H9 (cell line): ENCODE data around the gene VRK1. TPM values are rescaled to one million over a fixed set of nuclear protein-coding genes. Genes with fewer than 3 reads are reported as not detected.

Source experiments
- DNase-seq: peaks from one replicate; pipeline ENCODE4 v3.0.0-alpha.2; 2017
- H2AFZ ChIP-seq: one replicate; pipeline ENCODE4 v1.6.1; 2013; ENCODE audit warnings: mild to moderate bottlenecking, low read length, control low read depth, moderate library complexity
- H2AK5ac ChIP-seq: 2 replicates; pipeline ENCODE4 v1.6.1; 2013; ENCODE audit warnings: low read length, control low read depth, mixed read lengths; ENCODE audit not compliant: insufficient read length
- H2BK120ac ChIP-seq: one replicate; pipeline ENCODE4 v1.6.1; 2013; ENCODE audit warnings: low read depth, mild to moderate bottlenecking, low read length, control low read depth, inconsistent platforms; ENCODE audit not compliant: poor library complexity, severe bottlenecking
- H2BK12ac ChIP-seq: 2 replicates; pipeline ENCODE4 v1.6.1; 2013; ENCODE audit warnings: low read length, control low read depth, mixed read lengths, low read depth; ENCODE audit not compliant: insufficient read length
- H2BK15ac ChIP-seq: 2 replicates; pipeline ENCODE4 v1.6.1; 2013; ENCODE audit warnings: low read depth, low read length, control low read depth
- H2BK20ac ChIP-seq: one replicate; pipeline ENCODE4 v1.6.1; 2013; ENCODE audit warnings: low read depth, mild to moderate bottlenecking, low read length, control low read depth, inconsistent platforms; ENCODE audit not compliant: poor library complexity, severe bottlenecking
- H2BK5ac ChIP-seq: 2 replicates; pipeline ENCODE4 v1.6.1; 2013; ENCODE audit warnings: low read length, control low read depth, mixed read lengths; ENCODE audit not compliant: insufficient read length
- H3K14ac ChIP-seq: 2 replicates; pipeline ENCODE4 v1.6.1; 2013; ENCODE audit warnings: low read length, control low read depth; ENCODE audit not compliant: insufficient read depth
- H3K18ac ChIP-seq: 2 replicates; pipeline ENCODE4 v1.6.1; 2013; ENCODE audit warnings: low read depth, mild to moderate bottlenecking, mixed read lengths, low read length, control low read depth; ENCODE audit not compliant: insufficient read length
- H3K23ac ChIP-seq: 2 replicates; pipeline ENCODE4 v1.6.1; 2013; ENCODE audit warnings: low read length, control low read depth, mixed read lengths, low read depth; ENCODE audit not compliant: insufficient read length
- H3K23me2 ChIP-seq: 2 replicates; pipeline ENCODE4 v1.6.1; 2013; ENCODE audit warnings: low read depth, mild to moderate bottlenecking, mixed read lengths, low read length, control low read depth; ENCODE audit not compliant: insufficient read length, poor library complexity, severe bottlenecking
- H3K27ac ChIP-seq: 2 replicates; pipeline ENCODE4 v1.5.1; 2013; ENCODE audit warnings: low read length, control low read depth, mixed read lengths, low read depth; ENCODE audit not compliant: insufficient read length
- H3K27me3 ChIP-seq: 2 replicates; pipeline ENCODE4 v1.6.1; 2013; ENCODE audit warnings: low read length, control low read depth, inconsistent platforms; ENCODE audit not compliant: insufficient read depth
- H3K4ac ChIP-seq: 2 replicates; pipeline ENCODE4 v1.6.1; 2013; ENCODE audit warnings: low read depth, mild to moderate bottlenecking, control low read depth, inconsistent platforms, low read length, moderate library complexity
- H3K4me1 ChIP-seq: 2 replicates; pipeline ENCODE4 v1.6.1; 2013; ENCODE audit warnings: low read length, control low read depth, inconsistent platforms; ENCODE audit not compliant: insufficient read depth
- H3K4me2 ChIP-seq: 2 replicates; pipeline ENCODE4 v1.6.1; 2013; ENCODE audit warnings: low read length, control low read depth, mixed read lengths; ENCODE audit not compliant: insufficient read length, insufficient read depth
- H3K56ac ChIP-seq: 2 replicates; pipeline ENCODE4 v1.6.1; 2013; ENCODE audit warnings: low read depth, mild to moderate bottlenecking, mixed read lengths, low read length, control low read depth; ENCODE audit not compliant: insufficient read length
- H3K79me1 ChIP-seq: 2 replicates; pipeline ENCODE4 v1.6.1; 2013; ENCODE audit warnings: low read depth, mild to moderate bottlenecking, moderate library complexity, low read length, control low read depth, inconsistent platforms; ENCODE audit not compliant: insufficient read depth, poor library complexity, severe bottlenecking
- H3K79me2 ChIP-seq: 2 replicates; pipeline ENCODE4 v1.6.1; 2013; ENCODE audit warnings: low read length, control low read depth, inconsistent platforms; ENCODE audit not compliant: insufficient read depth
- H3K9ac ChIP-seq: 2 replicates; pipeline ENCODE4 v1.6.1; 2013; ENCODE audit warnings: low read length, control low read depth, mixed read lengths; ENCODE audit not compliant: insufficient read length; ENCODE audit errors: extremely low read depth
- H3K9me3 ChIP-seq: one replicate; pipeline ENCODE4 v1.6.1; 2013; ENCODE audit warnings: low read depth, low read length, inconsistent platforms; ENCODE audit not compliant: control insufficient read depth
- H3T11ph ChIP-seq: one replicate; pipeline ENCODE4 v1.6.1; 2013; ENCODE audit warnings: mild to moderate bottlenecking, low read length, control low read depth, inconsistent platforms
- H4K20me1 ChIP-seq: one replicate; pipeline ENCODE4 v1.6.1; 2013; ENCODE audit not compliant: control insufficient read depth, insufficient read length, insufficient read depth
- H4K5ac ChIP-seq: 2 replicates; pipeline ENCODE4 v1.6.1; 2013; ENCODE audit warnings: low read depth, mild to moderate bottlenecking, mixed read lengths, low read length, control low read depth; ENCODE audit not compliant: insufficient read length
- H4K8ac ChIP-seq: replicated peaks from 2 replicates; pipeline ENCODE4 v1.6.1; 2013; ENCODE audit warnings: low read length, control low read depth, mixed read lengths, low read depth; ENCODE audit not compliant: insufficient read length
- H4K91ac ChIP-seq: 2 replicates; pipeline ENCODE4 v1.6.1; 2013; ENCODE audit warnings: low read depth, mild to moderate bottlenecking, moderate library complexity, mixed read lengths, low read length, control low read depth; ENCODE audit not compliant: insufficient read length
- H3K27ac Mint-ChIP-seq, 3 experiments: 2 replicates in 2 of 3; 3 replicates in 1 of 3; pipeline ENCODE4 v1.8.0; 2020 to 2021; ENCODE audit warnings: mixed read lengths in 3 of 3, mild to moderate bottlenecking in 1 of 3, moderate library complexity in 1 of 3
- H3K27me3 Mint-ChIP-seq: 2 replicates; pipeline ENCODE4 v1.8.0; 2021; ENCODE audit warnings: low read depth, mild to moderate bottlenecking, moderate library complexity, mixed read lengths
- H3K36me3 Mint-ChIP-seq, 3 experiments: 2 replicates in 2 of 3; 3 replicates in 1 of 3; pipeline ENCODE4 v1.8.0; 2020 to 2021; ENCODE audit warnings: low read depth in 3 of 3, mixed read lengths in 3 of 3; ENCODE audit not compliant: insufficient read depth in 1 of 3
- H3K4me1 Mint-ChIP-seq, 2 experiments: 2 replicates each; pipeline ENCODE4 v1.8.0; 2020; ENCODE audit warnings: mixed read lengths in 2 of 2
- H3K4me3 Mint-ChIP-seq, 2 experiments: 2 replicates in 1 of 2; 3 replicates in 1 of 2; pipeline ENCODE4 v1.8.0; 2020 to 2021; ENCODE audit warnings: mild to moderate bottlenecking in 2 of 2, mixed read lengths in 2 of 2, moderate library complexity in 1 of 2
- H3K9me3 Mint-ChIP-seq, 2 experiments: 2 replicates in 1 of 2; 3 replicates in 1 of 2; pipeline ENCODE4 v1.8.0; 2020; ENCODE audit warnings: mild to moderate bottlenecking in 2 of 2, mixed read lengths in 2 of 2, moderate library complexity in 1 of 2
- WGBS: extraction: QIAGEN DNeasy Blood & Tissue Kit; methylation state at CpG from one replicate; pipeline ENCODE4 v1.1.7; 2013; ENCODE audit warnings: missing lambda C conversion rate, low lambda C conversion rate, mixed read lengths; ENCODE audit not compliant: insufficient read length; ENCODE audit errors: extremely low coverage; 5-methylcytosine and 5-hydroxymethylcytosine counted together
- total RNA-seq: library from RNA; stranded (reverse); gene quantifications from 2 replicates; pipeline ENCODE4 v1.2.1, GENCODE V29; 2021
- TF ChIP-seq, protein P1 (sequence below): fragments of 200-600 bp; sonication (generic); conservative IDR thresholded peaks from 3 replicates; pipeline ENCODE4 v1.8.0; 2021; ENCODE audit warnings: antibody characterized with exemption, mild to moderate bottlenecking

The VRK1 gene
- total RNA-seq, 1 experiment from 2014 or later, result 55.7 TPM

DNA sequence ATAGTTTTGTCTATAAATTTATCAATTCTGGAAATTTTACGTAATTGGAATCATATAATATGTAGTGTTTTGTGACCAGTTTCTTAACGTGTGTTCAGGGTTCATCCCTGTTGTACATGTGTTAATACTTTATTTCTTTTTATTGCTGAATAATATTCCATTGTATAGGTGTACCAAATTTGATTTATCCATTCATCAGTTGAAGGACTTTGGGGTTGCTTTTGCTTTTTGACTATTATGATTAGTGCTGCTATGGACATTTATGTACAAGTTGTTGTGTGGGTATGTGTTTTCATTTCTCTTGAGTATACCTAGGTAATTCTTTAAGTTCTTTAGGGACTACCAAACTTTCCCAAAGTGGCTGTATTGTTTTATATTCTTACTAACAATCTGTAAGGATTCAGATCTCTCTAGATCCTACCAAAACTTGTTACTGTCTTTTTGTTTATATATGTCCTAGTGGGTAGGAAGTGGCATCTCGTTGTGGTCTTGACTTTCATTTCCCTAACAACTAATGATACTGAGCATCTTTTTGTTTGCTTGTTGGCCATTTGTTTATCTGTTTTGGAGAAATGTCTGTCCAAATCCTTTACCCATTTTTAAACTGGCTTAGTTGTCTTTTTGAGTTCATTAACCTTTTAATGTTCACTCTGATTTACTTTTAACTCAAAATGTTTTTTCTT, 14.9 kb downstream of the VRK1 start:
- H4K20me1 ChIP-seq, result no peaks in the 10 kb centered on the region
- Mint-ChIP-seq H3K36me3 (no peaks in the 10 kb centered on the region; a peak in 2 of 7 replicates), H3K4me1 (peaks cover 9 to 14% of the 10 kb centered on the region in 2 experiments), H3K27ac (no peak overlapping the region), H3K9me3 (no peaks in the 10 kb centered on the region; a peak in 1 of 5 replicates), H3K4me3 (no peak overlapping the region), H3K27me3 (no peaks in the 10 kb centered on the region)
- H3K27me3 ChIP-seq, result no peaks in the 10 kb centered on the region
- H3K9ac ChIP-seq, result no peak overlapping the region
- no peak overlapping the region for H3T11ph ChIP-seq
- H3K23me2 ChIP-seq, result no peaks in the 10 kb centered on the region
- no peak overlapping the region for H3K4ac ChIP-seq
- H2AFZ ChIP-seq, result no peak overlapping the region
- no peak overlapping the region for H4K91ac ChIP-seq
- H3K27ac ChIP-seq, result no peak overlapping the region
- H3K14ac ChIP-seq, result no peak overlapping the region
- WGBS, result no CpG with 5 or more reads among the region's 3 CpGs
- H2BK15ac ChIP-seq, result no peak overlapping the region
- no peak overlapping the region for H2BK5ac ChIP-seq
- H3K79me1 ChIP-seq, result peaks cover 7% of the 10 kb centered on the region
- DNase-seq, result no peak
- H3K23ac ChIP-seq, result no peak overlapping the region
- H2AK5ac ChIP-seq, result no peak overlapping the region
- H2BK12ac ChIP-seq, result no peak overlapping the region
- no peak overlapping the region for H3K18ac ChIP-seq
- no peak overlapping the region for H3K4me2 ChIP-seq
- H3K79me2 ChIP-seq, result peaks cover 10% of the 10 kb centered on the region; the same call in 1 of the 2 replicates
- no peaks in the 10 kb centered on the region for H3K9me3 ChIP-seq
- TF ChIP-seq, protein P1, sequence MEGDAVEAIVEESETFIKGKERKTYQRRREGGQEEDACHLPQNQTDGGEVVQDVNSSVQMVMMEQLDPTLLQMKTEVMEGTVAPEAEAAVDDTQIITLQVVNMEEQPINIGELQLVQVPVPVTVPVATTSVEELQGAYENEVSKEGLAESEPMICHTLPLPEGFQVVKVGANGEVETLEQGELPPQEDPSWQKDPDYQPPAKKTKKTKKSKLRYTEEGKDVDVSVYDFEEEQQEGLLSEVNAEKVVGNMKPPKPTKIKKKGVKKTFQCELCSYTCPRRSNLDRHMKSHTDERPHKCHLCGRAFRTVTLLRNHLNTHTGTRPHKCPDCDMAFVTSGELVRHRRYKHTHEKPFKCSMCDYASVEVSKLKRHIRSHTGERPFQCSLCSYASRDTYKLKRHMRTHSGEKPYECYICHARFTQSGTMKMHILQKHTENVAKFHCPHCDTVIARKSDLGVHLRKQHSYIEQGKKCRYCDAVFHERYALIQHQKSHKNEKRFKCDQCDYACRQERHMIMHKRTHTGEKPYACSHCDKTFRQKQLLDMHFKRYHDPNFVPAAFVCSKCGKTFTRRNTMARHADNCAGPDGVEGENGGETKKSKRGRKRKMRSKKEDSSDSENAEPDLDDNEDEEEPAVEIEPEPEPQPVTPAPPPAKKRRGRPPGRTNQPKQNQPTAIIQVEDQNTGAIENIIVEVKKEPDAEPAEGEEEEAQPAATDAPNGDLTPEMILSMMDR, result no peak
- H2BK20ac ChIP-seq, result no peak overlapping the region
- no peaks in the 10 kb centered on the region for H3K4me1 ChIP-seq
- no peak overlapping the region for H4K5ac ChIP-seq
- H3K56ac ChIP-seq, result no peak overlapping the region
- no peak overlapping the region for H4K8ac ChIP-seq
- no peak overlapping the region for H2BK120ac ChIP-seq
